Spleen (tissue), 7 donors: ENCODE measurements around the gene FOXD1.

Experiments used
- POLR2A ChIP-seq, 3 donors: fragments of 450-650 bp; IDR thresholded peaks; one replicate each; pipeline ENCODE4 v1.5.1; 2017; ENCODE audit warnings: antibody characterized with exemption in 3 of 3, mild to moderate bottlenecking in 1 of 3
- POLR2AphosphoS5 ChIP-seq, 3 donors: sonication (generic); formaldehyde crosslinking; IDR thresholded peaks; one replicate each; pipeline ENCODE4 v1.5.1; 2017; ENCODE audit warnings: antibody characterized with exemption in 3 of 3
- TF ChIP-seq, protein P1 (sequence below), 11 experiments: fragments of 200-600 bp in 7 of 11; fragments of 450-650 bp in 4 of 11; sonication (generic) in 4 of 11; IDR thresholded peaks in 8 of 11; conservative IDR thresholded peaks in 3 of 11; 1 replicate in 7 of 11; 2 replicates in 4 of 11; pipeline versions ENCODE4 v1.4.0 to v1.8.0; 2016 to 2021; ENCODE audit warnings: antibody characterized with exemption in 11 of 11, inconsistent platforms in 4 of 11, mild to moderate bottlenecking in 1 of 11
- donor health status: DM: no; HTN: no; CAD: no; lungs with moderate emphysema.
- donor health status: DM: no; HTN: no; CAD: no.
- donor health status: DM: no; HTN: no; CAD: no.

DNA sequence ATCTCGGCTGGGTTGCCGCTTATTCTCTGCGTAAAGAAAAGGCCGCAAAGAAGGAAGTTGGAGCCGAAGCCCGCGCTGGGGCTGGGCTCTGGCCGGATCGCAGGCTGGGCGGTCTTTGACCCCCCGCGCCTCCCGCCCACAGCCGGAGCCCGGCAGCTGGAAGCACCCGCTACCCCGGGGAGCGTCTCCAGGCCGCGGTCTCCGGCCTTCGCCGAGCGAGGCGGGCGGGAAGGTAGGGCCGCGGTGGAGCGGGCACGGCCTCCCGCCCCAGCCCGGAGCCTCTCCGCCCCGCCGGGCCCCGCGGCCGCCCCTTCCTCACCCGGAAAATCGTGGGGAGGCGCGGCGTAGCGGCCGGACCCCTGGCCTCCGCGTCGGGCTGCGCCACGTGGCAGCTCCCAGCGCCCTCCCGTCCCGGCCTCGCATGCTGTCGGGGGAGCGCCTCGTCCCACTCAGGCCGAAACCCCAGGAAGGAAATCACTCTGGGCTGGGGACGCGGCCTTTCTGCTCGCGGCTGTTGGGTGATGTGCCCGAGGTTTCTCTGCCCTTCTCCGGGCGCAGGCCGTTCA lies 12.0 kb downstream of the FOXD1 start:
- TF ChIP-seq, protein P1, sequence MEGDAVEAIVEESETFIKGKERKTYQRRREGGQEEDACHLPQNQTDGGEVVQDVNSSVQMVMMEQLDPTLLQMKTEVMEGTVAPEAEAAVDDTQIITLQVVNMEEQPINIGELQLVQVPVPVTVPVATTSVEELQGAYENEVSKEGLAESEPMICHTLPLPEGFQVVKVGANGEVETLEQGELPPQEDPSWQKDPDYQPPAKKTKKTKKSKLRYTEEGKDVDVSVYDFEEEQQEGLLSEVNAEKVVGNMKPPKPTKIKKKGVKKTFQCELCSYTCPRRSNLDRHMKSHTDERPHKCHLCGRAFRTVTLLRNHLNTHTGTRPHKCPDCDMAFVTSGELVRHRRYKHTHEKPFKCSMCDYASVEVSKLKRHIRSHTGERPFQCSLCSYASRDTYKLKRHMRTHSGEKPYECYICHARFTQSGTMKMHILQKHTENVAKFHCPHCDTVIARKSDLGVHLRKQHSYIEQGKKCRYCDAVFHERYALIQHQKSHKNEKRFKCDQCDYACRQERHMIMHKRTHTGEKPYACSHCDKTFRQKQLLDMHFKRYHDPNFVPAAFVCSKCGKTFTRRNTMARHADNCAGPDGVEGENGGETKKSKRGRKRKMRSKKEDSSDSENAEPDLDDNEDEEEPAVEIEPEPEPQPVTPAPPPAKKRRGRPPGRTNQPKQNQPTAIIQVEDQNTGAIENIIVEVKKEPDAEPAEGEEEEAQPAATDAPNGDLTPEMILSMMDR (IDR thresholded peaks at IDR 0.05 in 8 of 11, conservative IDR thresholded peaks at IDR 0.05 in 3 of 11), result no peak
- TF ChIP-seq POLR2AphosphoS5 (IDR thresholded peaks at IDR 0.05) (no peak), POLR2A (IDR thresholded peaks at IDR 0.05) (no peak)
